Trophoblast cell (in vitro differentiated cells and primary cell): ENCODE measurements around the gene ARFGEF3.
"Not testable (repeated sequence)": the region's sequence is repeated elsewhere in the genome, so short reads cannot be mapped to it uniquely, and the experiment has no call there.

Experiments used
- DNase-seq, 2 donors: peaks; one replicate each; pipeline ENCODE4 v3.0.0-alpha.2; 2016
- H2AFZ ChIP-seq: 2 replicates; pipeline ENCODE4 v1.6.1; 2013; ENCODE audit warnings: low read length, moderate library complexity, mild to moderate bottlenecking; ENCODE audit not compliant: insufficient read depth, poor library complexity
- H2AK5ac ChIP-seq: 2 replicates; pipeline ENCODE4 v1.6.1; 2013; ENCODE audit warnings: mild to moderate bottlenecking, low read length
- H2BK120ac ChIP-seq: 2 replicates; pipeline ENCODE4 v1.6.1; 2013; ENCODE audit warnings: low read length, mild to moderate bottlenecking, moderate library complexity; ENCODE audit not compliant: insufficient read depth, poor library complexity
- H2BK12ac ChIP-seq: 2 replicates; pipeline ENCODE4 v1.6.1; 2013; ENCODE audit warnings: mild to moderate bottlenecking, low read length, moderate library complexity
- H2BK5ac ChIP-seq: 2 replicates; pipeline ENCODE4 v1.6.1; 2013; ENCODE audit warnings: low read length, low read depth, moderate library complexity, mild to moderate bottlenecking; ENCODE audit not compliant: poor library complexity
- H3K14ac ChIP-seq: 2 replicates; pipeline ENCODE4 v1.6.1; 2013; ENCODE audit warnings: mild to moderate bottlenecking, low read length
- H3K18ac ChIP-seq: 2 replicates; pipeline ENCODE4 v1.6.1; 2013; ENCODE audit warnings: mild to moderate bottlenecking, low read length
- H3K23ac ChIP-seq: 2 replicates; pipeline ENCODE4 v1.6.1; 2013; ENCODE audit warnings: low read length
- H3K27ac ChIP-seq: 2 replicates; pipeline ENCODE4 v1.5.1; 2013; ENCODE audit warnings: low read depth, mild to moderate bottlenecking, inconsistent platforms, low read length, moderate library complexity
- H3K27me3 ChIP-seq: 2 replicates; pipeline ENCODE4 v1.6.1; 2013; ENCODE audit warnings: inconsistent platforms, mild to moderate bottlenecking, low read length, moderate library complexity; ENCODE audit not compliant: insufficient read depth
- H3K36me3 ChIP-seq, 2 experiments: 1 replicate in 1 of 2; 2 replicates in 1 of 2; pipeline ENCODE4 v1.6.1; 2013; ENCODE audit warnings: low read length in 2 of 2, mild to moderate bottlenecking in 2 of 2, moderate library complexity in 1 of 2; ENCODE audit not compliant: insufficient read depth in 2 of 2, control insufficient read depth in 1 of 2
- H3K4ac ChIP-seq: 2 replicates; pipeline ENCODE4 v1.6.1; 2013; ENCODE audit warnings: low read depth, mild to moderate bottlenecking, low read length, moderate library complexity
- H3K4me1 ChIP-seq, 2 experiments: 1 replicate in 1 of 2; 2 replicates in 1 of 2; pipeline ENCODE4 v1.6.1; 2013; ENCODE audit warnings: low read length in 2 of 2, mild to moderate bottlenecking in 2 of 2, moderate library complexity in 1 of 2; ENCODE audit not compliant: insufficient read depth in 2 of 2, control insufficient read depth in 1 of 2
- H3K4me2 ChIP-seq: 2 replicates; pipeline ENCODE4 v1.6.1; 2013; ENCODE audit warnings: inconsistent platforms, mild to moderate bottlenecking, low read length, moderate library complexity
- H3K4me3 ChIP-seq: 2 replicates; pipeline ENCODE4 v1.5.1; 2013; ENCODE audit warnings: mild to moderate bottlenecking, low read depth, low read length, inconsistent platforms
- H3K79me1 ChIP-seq: one replicate; pipeline ENCODE4 v1.6.1; 2013; ENCODE audit warnings: low read length
- H3K79me2 ChIP-seq: 2 replicates; pipeline ENCODE4 v1.6.1; 2013; ENCODE audit warnings: low read length, mild to moderate bottlenecking; ENCODE audit not compliant: control insufficient read depth, insufficient read depth, poor library complexity
- H3K9ac ChIP-seq: 2 replicates; pipeline ENCODE4 v1.6.1; 2013; ENCODE audit warnings: mild to moderate bottlenecking, low read length
- H3K9me3 ChIP-seq: 2 replicates; pipeline ENCODE4 v1.6.1; 2013; ENCODE audit warnings: low read depth, mild to moderate bottlenecking, control low read depth, inconsistent platforms, low read length; ENCODE audit not compliant: insufficient read depth
- H4K12ac ChIP-seq: 2 replicates; pipeline ENCODE4 v1.6.1; 2013; ENCODE audit warnings: low read depth, mild to moderate bottlenecking, low read length, moderate library complexity
- H4K8ac ChIP-seq: 2 replicates; pipeline ENCODE4 v1.6.1; 2013; ENCODE audit warnings: low read depth, mild to moderate bottlenecking, low read length, moderate library complexity
- H4K91ac ChIP-seq: one replicate; pipeline ENCODE4 v1.6.1; 2013; ENCODE audit warnings: low read depth, mild to moderate bottlenecking, low read length, moderate library complexity
- WGBS: extraction: QIAGEN DNeasy Blood & Tissue Kit; methylation state at CpG from one replicate; pipeline ENCODE4 v1.1.7; 2013; ENCODE audit warnings: missing lambda C conversion rate; ENCODE audit not compliant: insufficient read length, insufficient coverage; ENCODE audit errors: extremely low coverage; 5-methylcytosine and 5-hydroxymethylcytosine counted together

The ARFGEF3 gene

DNA sequence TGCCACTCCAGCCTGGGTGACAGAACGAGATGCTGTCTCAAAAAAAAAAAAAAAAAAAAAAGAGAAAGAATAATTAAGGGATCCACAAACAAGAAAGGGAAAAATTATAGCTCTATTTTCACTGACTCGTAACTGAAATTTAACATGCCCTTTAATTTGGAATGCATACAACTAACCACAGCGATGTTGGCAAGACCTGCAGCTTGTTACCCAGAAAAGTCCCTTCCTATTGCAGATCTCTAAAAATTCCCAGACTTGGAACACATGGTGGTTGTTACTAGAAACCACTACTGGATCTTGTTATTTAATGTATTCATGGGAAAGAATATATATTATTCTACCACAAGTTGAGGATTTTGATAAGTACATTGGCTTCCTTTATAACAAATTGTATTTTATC is 188.2 kb downstream of the ARFGEF3 start:
- Histone ChIP-seq H3K23ac (no peak overlapping the region), H3K27me3 (no peaks in the 10 kb centered on the region), H3K4me2 (no peak overlapping the region), H2BK12ac (no peak overlapping the region), H3K9ac (no peak overlapping the region), H3K27ac (no peak overlapping the region), H3K79me2 (no peaks in the 10 kb centered on the region), H3K4me1 (no peaks in the 10 kb centered on the region), H3K4ac (no peak overlapping the region), H3K18ac (no peak overlapping the region), H2BK5ac (no peak overlapping the region), H2AK5ac (no peak overlapping the region), H4K91ac (no peak overlapping the region), H3K79me1 (no peaks in the 10 kb centered on the region), H3K14ac (no peak overlapping the region), H3K9me3 (no peaks in the 10 kb centered on the region), H3K4me3 (no peak overlapping the region), H2BK120ac (no peak overlapping the region), H4K8ac (no peak overlapping the region), H3K36me3 (no peaks in the 10 kb centered on the region), H4K12ac (no peak overlapping the region), H2AFZ (no peak overlapping the region)
- no peak for DNase-seq
- no CpG with 5 or more reads among the region's 3 CpGs for WGBS

GRCh38 chr6:138357928-138358327 is 196.2 kb downstream of the ARFGEF3 start:
- Histone ChIP-seq H3K4me1 (no peaks in the 10 kb centered on the region), H2BK120ac (no peak overlapping the region), H3K79me1 (no peaks in the 10 kb centered on the region), H2BK5ac (no peak overlapping the region), H2BK12ac (no peak overlapping the region), H4K12ac (no peak overlapping the region), H2AK5ac (no peak overlapping the region), H3K14ac (no peak overlapping the region), H3K4me3 (no peak overlapping the region), H4K91ac (no peak overlapping the region), H3K18ac (no peak overlapping the region), H3K23ac (no peak overlapping the region), H3K27ac (no peak overlapping the region), H4K8ac (no peak overlapping the region), H3K27me3 (no peaks in the 10 kb centered on the region), H3K36me3 (no peaks in the 10 kb centered on the region), H3K9ac (no peak overlapping the region), H3K4me2 (no peak overlapping the region), H3K4ac (no peak overlapping the region), H2AFZ (no peak overlapping the region), H3K79me2 (no peaks in the 10 kb centered on the region), H3K9me3 (no peaks in the 10 kb centered on the region)
- DNase-seq = no peak
- no CpG with 5 or more reads among the region's 1 CpG for WGBS

DNA sequence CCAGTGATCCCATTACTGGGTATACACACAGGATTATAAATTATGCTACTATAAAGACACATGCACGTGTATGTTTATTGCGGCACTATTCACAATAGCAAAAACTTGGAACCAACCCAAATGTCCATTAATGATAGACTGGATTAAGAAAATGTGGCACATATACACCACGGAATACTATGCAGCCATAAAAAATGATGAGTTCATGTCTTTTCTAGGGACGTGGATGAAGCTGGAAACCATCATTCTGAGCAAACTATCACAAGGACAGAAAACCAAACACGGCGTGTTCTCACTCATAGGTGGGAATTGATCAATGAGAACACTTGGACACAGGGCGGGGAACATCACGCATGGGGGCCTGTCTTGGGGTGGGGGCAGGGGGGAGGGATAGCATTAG is 206.9 kb downstream of the ARFGEF3 start:
- H3K14ac ChIP-seq, H2BK5ac ChIP-seq, H2BK120ac ChIP-seq, H3K36me3 ChIP-seq, H2AFZ ChIP-seq, H3K27ac ChIP-seq, H3K9me3 ChIP-seq, H3K18ac ChIP-seq, H3K4me1 ChIP-seq, H3K79me1 ChIP-seq, H3K4ac ChIP-seq, H3K9ac ChIP-seq, H2BK12ac ChIP-seq, H4K8ac ChIP-seq, H3K79me2 ChIP-seq, DNase-seq, H3K4me3 ChIP-seq, H3K23ac ChIP-seq, H2AK5ac ChIP-seq, H3K27me3 ChIP-seq, H4K91ac ChIP-seq, H4K12ac ChIP-seq, H3K4me2 ChIP-seq: not testable (repeated sequence)
- no CpG with 5 or more reads among the region's 8 CpGs for WGBS

- H3K23ac ChIP-seq = no peak overlapping the region
- H4K91ac ChIP-seq = no peak overlapping the region
- no peaks in the 10 kb centered on the region for H3K27me3 ChIP-seq
- H3K9ac ChIP-seq = no peak overlapping the region
- H2BK5ac ChIP-seq = no peak overlapping the region
- no peak overlapping the region for H2AFZ ChIP-seq
- H2BK120ac ChIP-seq = no peak overlapping the region
- no peak overlapping the region for H2AK5ac ChIP-seq
- no peak for DNase-seq
- H3K14ac ChIP-seq = no peak overlapping the region
- no peak overlapping the region for H4K12ac ChIP-seq
- H3K9me3 ChIP-seq = no peaks in the 10 kb centered on the region
- no peak overlapping the region for H3K4me2 ChIP-seq
- no peak overlapping the region for H3K4ac ChIP-seq
- H4K8ac ChIP-seq = no peak overlapping the region
- no peaks in the 10 kb centered on the region for H3K36me3 ChIP-seq
- H3K27ac ChIP-seq = no peak overlapping the region
- no peak overlapping the region for H3K18ac ChIP-seq
- H3K79me2 ChIP-seq = no peaks in the 10 kb centered on the region
- no peak overlapping the region for H3K4me3 ChIP-seq
- no peaks in the 10 kb centered on the region for H3K4me1 ChIP-seq
- no peak overlapping the region for H2BK12ac ChIP-seq
- H3K79me1 ChIP-seq = no peaks in the 10 kb centered on the region
- WGBS = no CpG with 5 or more reads among the region's 9 CpGs
Observed at GRCh38 chr6:138370631-138371451, 209.1 kb downstream of the ARFGEF3 start.
